Measurements from ENCODE around the gene RAB5IF. TPM values are rescaled to one million over a fixed set of nuclear protein-coding genes. Genes with fewer than 3 reads are reported as not detected.

The RAB5IF gene
- total RNA-seq, 2 experiments from 2014 or later: 62.6 to 74.8 TPM

DNA sequence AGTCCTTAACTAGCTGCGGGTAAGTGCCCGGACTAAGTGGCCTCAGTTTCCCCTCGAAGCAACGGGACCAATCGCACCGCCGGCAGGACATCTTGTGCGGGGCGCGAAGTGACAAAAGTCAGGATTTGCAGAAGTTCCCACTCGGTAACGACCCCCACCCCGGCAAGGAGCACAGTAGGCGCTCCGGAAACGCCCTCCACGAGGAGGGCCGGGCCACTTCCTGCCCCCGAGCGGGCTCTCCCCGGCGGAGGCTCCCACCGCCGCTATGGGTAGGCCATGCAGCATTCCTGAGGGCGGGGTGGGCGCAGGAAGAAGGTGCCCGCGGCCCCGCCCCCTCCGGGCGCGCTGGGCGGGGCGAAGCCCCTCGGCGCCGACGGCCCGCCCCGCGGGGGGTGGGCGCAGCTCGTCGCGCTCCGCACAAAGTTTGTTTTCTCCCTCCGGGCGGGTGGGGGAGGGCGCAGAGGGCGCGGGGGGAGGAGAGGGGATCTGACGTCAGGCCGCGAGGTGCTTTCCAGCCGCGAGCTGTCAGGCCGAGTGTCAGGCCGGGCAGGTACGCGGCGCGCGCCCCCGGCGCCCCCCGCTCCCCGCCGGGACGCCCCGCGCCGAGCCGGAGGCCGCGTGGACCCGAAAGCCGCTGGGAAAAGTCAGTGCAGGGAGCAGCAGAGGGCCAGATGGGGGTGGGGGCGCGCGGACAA is 32.3 kb upstream of the RAB5IF start, which contains the start of gene TGIF2:
TGIF2 (plus strand) TSS at position 495 of the 695 bp plus-strand sequence. CDS start 5,178 bp downstream, outside the sequence.
- intact Hi-C loops (cut with DNase I, micrococcal nuclease): loop anchor here (1.0 to 5.0 kb wide), 4 partner anchors 16 to 111 kb away; partner anchors contain the start of gene RAB5IF (in 2 of the 2)
- Histone ChIP-seq H3K4me3 (ENCODE audit: low read length) (peak within 1 kb of the TSS; percentile 97), H3K27ac (ENCODE audit: low read depth in 1 of 2, low read length in 2 of 2) (peak within 1 kb of the TSS; percentile 100), H3K9me3 (ENCODE audit: control insufficient read depth in 1 of 2, insufficient read depth in 1 of 2, low read length in 2 of 2) (no peaks in the 10 kb centered on the region), H3K4me1 (ENCODE audit: insufficient read depth, low read length) (peaks cover 45% of the 10 kb centered on the region), H3K27me3 (ENCODE audit: control insufficient read depth in 1 of 2, insufficient read depth in 2 of 2, low read length in 2 of 2) (no peaks in the 10 kb centered on the region), H3K36me3 (ENCODE audit: insufficient read depth, low read length) (peaks cover 1% of the 10 kb centered on the region)
- Mint-ChIP-seq H3K4me3 (peak within 1 kb of the TSS; percentile 95), H3K9me3 (no peaks in the 10 kb centered on the region), H3K4me1 (ENCODE audit: low read depth) (peaks cover 40% of the 10 kb centered on the region), H3K36me3 (ENCODE audit: low read depth) (peaks cover 21% of the 10 kb centered on the region), H3K27me3 (no peaks in the 10 kb centered on the region), H3K27ac (peak within 1 kb of the TSS; percentile 97)
- DNase-seq (peak; percentile 82 to 95 (median 88)), ATAC-seq (ENCODE audit: poor library complexity) (peak; percentile 71)
- TF ChIP-seq, protein P1, sequence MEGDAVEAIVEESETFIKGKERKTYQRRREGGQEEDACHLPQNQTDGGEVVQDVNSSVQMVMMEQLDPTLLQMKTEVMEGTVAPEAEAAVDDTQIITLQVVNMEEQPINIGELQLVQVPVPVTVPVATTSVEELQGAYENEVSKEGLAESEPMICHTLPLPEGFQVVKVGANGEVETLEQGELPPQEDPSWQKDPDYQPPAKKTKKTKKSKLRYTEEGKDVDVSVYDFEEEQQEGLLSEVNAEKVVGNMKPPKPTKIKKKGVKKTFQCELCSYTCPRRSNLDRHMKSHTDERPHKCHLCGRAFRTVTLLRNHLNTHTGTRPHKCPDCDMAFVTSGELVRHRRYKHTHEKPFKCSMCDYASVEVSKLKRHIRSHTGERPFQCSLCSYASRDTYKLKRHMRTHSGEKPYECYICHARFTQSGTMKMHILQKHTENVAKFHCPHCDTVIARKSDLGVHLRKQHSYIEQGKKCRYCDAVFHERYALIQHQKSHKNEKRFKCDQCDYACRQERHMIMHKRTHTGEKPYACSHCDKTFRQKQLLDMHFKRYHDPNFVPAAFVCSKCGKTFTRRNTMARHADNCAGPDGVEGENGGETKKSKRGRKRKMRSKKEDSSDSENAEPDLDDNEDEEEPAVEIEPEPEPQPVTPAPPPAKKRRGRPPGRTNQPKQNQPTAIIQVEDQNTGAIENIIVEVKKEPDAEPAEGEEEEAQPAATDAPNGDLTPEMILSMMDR (IDR thresholded peaks at IDR 0.05): no peak
- POLR2A ChIA-PET: interaction anchor here (0.7 to 8.2 kb wide), 20 partner anchors 12 to 954 kb away, joined by 3 to 121 read pairs (median 4); partner anchors contain the start of genes BLCAP, DSN1, RAB5IF and RBM39
- CTCF ChIA-PET: interaction anchor here (1.0 to 8.5 kb wide), 5 partner anchors 11 to 39 kb away, joined by 3 to 57 read pairs (median 4); partner anchors contain the start of gene RAB5IF

DNA sequence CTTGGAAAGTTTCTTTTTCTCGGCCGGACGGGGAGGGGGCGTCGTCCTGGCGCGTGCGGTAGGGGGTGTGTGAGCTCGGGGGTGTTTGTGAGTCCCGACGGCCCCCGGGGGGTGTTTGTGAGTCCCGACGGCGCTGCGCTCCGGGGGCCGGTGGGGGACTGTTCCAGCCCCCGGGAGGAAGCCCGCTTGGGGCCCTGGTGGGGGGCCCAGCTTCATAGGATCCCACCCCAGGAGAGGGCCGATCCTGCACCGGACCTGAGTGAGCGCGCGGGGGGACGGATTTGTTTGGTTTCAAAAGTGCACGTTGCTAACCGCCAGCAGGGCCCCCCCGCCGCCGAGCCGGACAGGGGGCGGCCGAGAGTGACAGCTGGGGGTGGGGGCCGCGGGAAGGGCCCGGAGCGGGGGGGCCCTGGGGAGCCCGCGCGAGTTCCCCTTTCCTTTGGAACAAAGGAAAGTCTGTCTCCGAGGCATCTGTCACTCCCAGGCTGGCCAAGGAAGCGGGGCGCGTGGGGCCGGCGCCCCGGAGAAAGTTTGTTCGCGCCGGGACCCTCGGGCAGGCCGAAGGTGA is 31.7 kb upstream of the RAB5IF start:
- Histone ChIP-seq H3K36me3 (ENCODE audit: insufficient read depth, low read length) (peaks cover 6% of the 10 kb centered on the region), H3K27ac (ENCODE audit: low read depth in 1 of 2, low read length in 2 of 2) (peak overlapping the region; percentile 100), H3K4me3 (ENCODE audit: low read length) (peak overlapping the region; percentile 97), H3K4me1 (ENCODE audit: insufficient read depth, low read length) (peaks cover 45% of the 10 kb centered on the region), H3K27me3 (ENCODE audit: control insufficient read depth in 1 of 2, insufficient read depth in 2 of 2, low read length in 2 of 2) (no peaks in the 10 kb centered on the region), H3K9me3 (ENCODE audit: control insufficient read depth in 1 of 2, insufficient read depth in 1 of 2, low read length in 2 of 2) (no peaks in the 10 kb centered on the region)
- H3K36me3 Mint-ChIP-seq (ENCODE audit: low read depth): peaks cover 26% of the 10 kb centered on the region
- H3K4me3 Mint-ChIP-seq: peak overlapping the region; percentile 75
- H3K27ac Mint-ChIP-seq: peak overlapping the region; percentile 97
- intact Hi-C loops (cut with DNase I, micrococcal nuclease): loop anchor here (1.0 to 5.0 kb wide), 5 partner anchors 17 to 523 kb away; partner anchors contain the start of gene RAB5IF (in 2 of the 2)
- DNase-seq (peak in 7 of 14 experiments; percentile 12 to 68 (median 46)), ATAC-seq (ENCODE audit: poor library complexity) (peak; percentile 0)
- CTCF ChIA-PET: interaction anchor here (1.0 to 8.5 kb wide), 4 partner anchors 10 to 39 kb away, joined by 3 to 57 read pairs (median 15); partner anchors contain the start of gene RAB5IF
- H3K4me1 Mint-ChIP-seq (ENCODE audit: low read depth): peaks cover 40% of the 10 kb centered on the region
- H3K9me3 Mint-ChIP-seq: no peaks in the 10 kb centered on the region
- POLR2A ChIA-PET: interaction anchor here (0.7 to 8.2 kb wide), 18 partner anchors 13 to 954 kb away, joined by 3 to 121 read pairs (median 6); partner anchors contain the start of genes BLCAP, DSN1, RAB5IF and RBM39
- H3K27me3 Mint-ChIP-seq: no peaks in the 10 kb centered on the region
- TF ChIP-seq, protein P1 (IDR thresholded peaks at IDR 0.05): no peak
